K562 (cell line): ENCODE data around the gene SDHC. TPM values are rescaled to one million over a fixed set of nuclear protein-coding genes. Genes with fewer than 3 reads are reported as not detected.
A peak's percentile ranks its signal among the peaks of the same experiment; 100 is the strongest.

Source experiments
- ARID1B ChIP-seq: fragments of 450-650 bp; IDR thresholded peaks from 2 replicates; pipeline ENCODE4 v1.6.1; 2016; ENCODE audit warnings: antibody characterized with exemption, mild to moderate bottlenecking, inconsistent platforms
- BCLAF1 ChIP-seq, 2 experiments: fragments of 450-650 bp in 1 of 2; IDR thresholded peaks; 2 replicates each; pipeline ENCODE4 v1.6.1; 2011 to 2017; ENCODE audit warnings: low read depth in 2 of 2, antibody characterized with exemption in 1 of 2, borderline replicate concordance in 1 of 2, low read length in 1 of 2, mild to moderate bottlenecking in 1 of 2, mixed read lengths in 1 of 2; ENCODE audit not compliant: control insufficient read depth in 1 of 2
- ETV6 ChIP-seq, 3 experiments: fragments of 150-350 bp in 1 of 3; sonication (generic) in 1 of 3; formaldehyde crosslinking in 1 of 3; IDR thresholded peaks; 2 replicates each; pipeline versions ENCODE4 v1.6.1 to v1.8.0; 2014 to 2022; ENCODE audit warnings: borderline replicate concordance in 2 of 3, low read depth in 2 of 3, antibody characterized with exemption in 1 of 3, low read length in 1 of 3, mild to moderate bottlenecking in 1 of 3, missing genetic modification reagents in 1 of 3
- HBP1 ChIP-seq: fragments of 450-650 bp; formaldehyde crosslinking; IDR thresholded peaks from 2 replicates; pipeline ENCODE4 v1.4.0; 2022; ENCODE audit warnings: missing genetic modification characterization
- JUND ChIP-seq, 2 experiments: IDR thresholded peaks; 2 replicates in 1 of 2; 3 replicates in 1 of 2; pipeline ENCODE4 v1.6.1; 2011; ENCODE audit warnings: borderline replicate concordance in 2 of 2, low read depth in 2 of 2, low read length in 2 of 2, improper control_type of control experiment in 1 of 2, missing biosample characterization in 1 of 2, missing genetic modification characterization in 1 of 2, missing genetic modification reagents in 1 of 2
- KDM4B ChIP-seq, 2 experiments: fragments of 450-650 bp in 1 of 2; sonication (generic) in 1 of 2; IDR thresholded peaks; 2 replicates each; pipeline ENCODE4 v1.6.1; 2016 to 2017; ENCODE audit warnings: borderline replicate concordance in 2 of 2, antibody characterized with exemption in 1 of 2, low read depth in 1 of 2, mild to moderate bottlenecking in 1 of 2
- NKRF ChIP-seq: fragments of 450-650 bp; IDR thresholded peaks from 2 replicates; pipeline ENCODE4 v1.6.1; 2016; ENCODE audit warnings: borderline replicate concordance
- POLR2AphosphoS5 ChIP-seq: IDR thresholded peaks from 2 replicates; pipeline ENCODE4 v1.6.1; 2011; ENCODE audit warnings: mild to moderate bottlenecking, low read depth, low read length, moderate library complexity; ENCODE audit not compliant: control insufficient read depth, insufficient read depth
- RAD51 ChIP-seq: fragments of 450-650 bp; IDR thresholded peaks from 2 replicates; pipeline ENCODE4 v1.7.1; 2016; ENCODE audit warnings: low read depth, mild to moderate bottlenecking, borderline replicate concordance
- RBFOX2 ChIP-seq: fragments of 200-400 bp; formaldehyde crosslinking; IDR thresholded peaks from 2 replicates; pipeline ENCODE4 v1.6.1; 2017; ENCODE audit warnings: low read depth, mild to moderate bottlenecking, low read length, moderate library complexity
- SOX6 ChIP-seq: fragments of 450-650 bp; IDR thresholded peaks from 2 replicates; pipeline ENCODE4 v1.6.1; 2014; ENCODE audit warnings: mild to moderate bottlenecking
- SRSF3 ChIP-seq: fragments of 200-400 bp; formaldehyde crosslinking; IDR thresholded peaks from 2 replicates; pipeline ENCODE4 v1.6.1; 2016; ENCODE audit warnings: mild to moderate bottlenecking, low read length, moderate library complexity; ENCODE audit not compliant: insufficient read depth
- U2AF2 ChIP-seq: fragments of 200-400 bp; formaldehyde crosslinking; optimal IDR thresholded peaks from 2 replicates; pipeline ENCODE3; 2017; ENCODE audit warnings: low read depth, mild to moderate bottlenecking, low read length
- ZBED1 ChIP-seq: IDR thresholded peaks from 2 replicates; pipeline ENCODE4 v1.6.1; 2014
- ZNF3 ChIP-seq: fragments of 250-450 bp; sonication (Bioruptor Pico); IDR thresholded peaks from 2 replicates; pipeline ENCODE4 v1.5.0; 2021; ENCODE audit warnings: mild to moderate bottlenecking, moderate library complexity
- polyA plus RNA-seq, 8 experiments: library from polyadenylated mRNA; depleted of rRNA in 4 of 8; stranded (reverse) in 5 of 8; unstranded in 3 of 8; fragments of >200 nt; fragmentation: Nextera tagmentation in 2 of 8; fragmentation: Illumina TruSeq in 1 of 8; extraction: Ambion mirVana in 2 of 8; extraction: Trizol in 1 of 8; gene quantifications; 2 replicates each; pipeline versions ENCODE4 v1.2.1 to v1.2.3, GENCODE V29; 2011 to 2014; ENCODE audit warnings: inconsistent platforms in 1 of 8, missing spikeins in 1 of 8
- total RNA-seq, 7 experiments: library from RNA; depleted of rRNA in 6 of 7; stranded (reverse); fragments of >200 nt in 6 of 7; fragmentation: Illumina TruSeq in 2 of 7; extraction: Trizol in 2 of 7; gene quantifications; 2 replicates each; pipeline versions ENCODE4 v1.2.1 to v1.2.3, GENCODE V29; 2011 to 2021; ENCODE audit warnings: low replicate concordance in 1 of 7
- TF ChIP-seq, protein P1 (sequence below): fragments of 250-450 bp; sonication (Bioruptor Pico); IDR thresholded peaks from 2 replicates; pipeline ENCODE4 v1.5.0; 2022; ENCODE audit warnings: mild to moderate bottlenecking

SDHC gene
- total and polyA plus RNA-seq, 9 of the 15 experiments (the other 6 are each of a cell fraction or from before 2014, with no cell fraction given), result 7.7 to 309 (median 174) TPM

DNA sequence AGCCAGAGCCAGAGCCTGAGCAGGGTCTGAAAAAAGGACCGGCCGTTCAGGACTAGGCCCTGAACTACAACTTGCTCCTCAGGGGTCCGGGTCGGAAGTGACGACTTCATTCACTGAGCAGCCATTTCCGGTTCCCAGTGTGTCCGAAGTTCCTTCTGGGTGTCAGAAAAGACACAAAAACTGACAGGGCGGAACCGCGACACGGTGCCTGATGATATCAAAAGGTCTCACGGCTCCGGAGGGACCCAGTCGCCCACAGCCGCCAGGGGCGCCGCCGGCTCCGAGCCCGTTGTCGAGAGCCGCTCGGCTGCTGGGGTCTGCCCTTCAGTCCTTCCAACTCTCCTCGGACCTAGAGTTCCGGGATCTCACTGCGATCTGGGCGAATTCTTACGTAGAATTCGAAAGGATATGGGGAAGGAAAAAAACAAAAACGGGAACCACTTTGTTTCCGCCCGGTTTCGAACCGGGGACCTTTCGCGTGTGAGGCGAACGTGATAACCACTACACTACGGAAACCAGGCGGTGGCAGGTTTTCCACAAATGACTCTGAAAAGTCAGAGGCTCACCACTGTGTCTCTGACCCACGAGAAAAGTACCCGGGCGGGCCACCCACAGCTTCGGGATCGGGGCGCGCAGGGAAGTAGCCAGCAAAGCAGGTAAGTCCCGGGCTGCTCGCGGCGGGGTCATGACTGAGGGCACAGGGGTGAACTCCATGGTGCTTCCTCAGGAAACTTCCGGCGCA is 85.2 kb downstream of the SDHC start (continued):
- peak; percentile 11; the same call in 1 of the 2 replicates for TF ChIP-seq NKRF
- TF ChIP-seq HBP1, result 0 out of 2 replicates have a peak, but pooled peaks have one; percentile 38
- no peak for TF ChIP-seq RAD51
- 0 out of 4 replicates have a peak, but pooled peaks of 1 of the 2 experiments have one; percentile 33 for TF ChIP-seq BCLAF1 (IDR thresholded peaks at IDR 0.05; ENCODE audit: borderline replicate concordance in 1 of 2, control insufficient read depth in 1 of 2, low read depth in 2 of 2, low read length in 1 of 2)
- peak in 1 of 2 experiments; percentile 84; a peak in 2 of 4 replicates for TF ChIP-seq ETV6 (IDR thresholded peaks at IDR 0.05; ENCODE audit: borderline replicate concordance in 1 of 2, low read depth in 2 of 2, low read length in 1 of 2)
- TF ChIP-seq ETV6 (CRISPR knock-in tag; IDR thresholded peaks at IDR 0.05; ENCODE audit: borderline replicate concordance), result no peak
- TF ChIP-seq KDM4B (IDR thresholded peaks at IDR 0.05; ENCODE audit: borderline replicate concordance in 2 of 2, low read depth in 1 of 2), result no peak
- peak; percentile 43; the same call in 1 of the 2 replicates for TF ChIP-seq JUND (IDR thresholded peaks at IDR 0.05; ENCODE audit: borderline replicate concordance, low read depth, low read length)
- peak; percentile 58; the same call in 1 of the 3 replicates for TF ChIP-seq JUND (tag; IDR thresholded peaks at IDR 0.05; ENCODE audit: borderline replicate concordance, low read depth, low read length)
- TF ChIP-seq SRSF3, result no peak
- TF ChIP-seq U2AF2, result no peak
- peak; percentile 99 for TF ChIP-seq RBFOX2
- TF ChIP-seq ZBED1, result peak; percentile 32; the same call in 1 of the 2 replicates
- peak; percentile 70; the same call in 1 of the 2 replicates for TF ChIP-seq SOX6
- TF ChIP-seq ZNF3 (CRISPR knock-in tag), result no peak
- TF ChIP-seq, protein P1, sequence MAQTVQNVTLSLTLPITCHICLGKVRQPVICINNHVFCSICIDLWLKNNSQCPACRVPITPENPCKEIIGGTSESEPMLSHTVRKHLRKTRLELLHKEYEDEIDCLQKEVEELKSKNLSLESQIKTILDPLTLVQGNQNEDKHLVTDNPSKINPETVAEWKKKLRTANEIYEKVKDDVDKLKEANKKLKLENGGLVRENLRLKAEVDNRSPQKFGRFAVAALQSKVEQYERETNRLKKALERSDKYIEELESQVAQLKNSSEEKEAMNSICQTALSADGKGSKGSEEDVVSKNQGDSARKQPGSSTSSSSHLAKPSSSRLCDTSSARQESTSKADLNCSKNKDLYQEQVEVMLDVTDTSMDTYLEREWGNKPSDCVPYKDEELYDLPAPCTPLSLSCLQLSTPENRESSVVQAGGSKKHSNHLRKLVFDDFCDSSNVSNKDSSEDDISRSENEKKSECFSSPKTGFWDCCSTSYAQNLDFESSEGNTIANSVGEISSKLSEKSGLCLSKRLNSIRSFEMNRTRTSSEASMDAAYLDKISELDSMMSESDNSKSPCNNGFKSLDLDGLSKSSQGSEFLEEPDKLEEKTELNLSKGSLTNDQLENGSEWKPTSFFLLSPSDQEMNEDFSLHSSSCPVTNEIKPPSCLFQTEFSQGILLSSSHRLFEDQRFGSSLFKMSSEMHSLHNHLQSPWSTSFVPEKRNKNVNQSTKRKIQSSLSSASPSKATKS, result no peak
- peak; percentile 64 for TF ChIP-seq ARID1B
- TF ChIP-seq POLR2AphosphoS5, result peak; percentile 88
